GM21360 (cell line): ENCODE measurements around the gene SMTNL1.
A peak's percentile ranks its signal among the peaks of the same experiment; 100 is the strongest.

ENCODE experiments used
- ATAC-seq: cut with Tn5 transposase; IDR thresholded peaks from one replicate; pipeline ENCODE4 v1.9.1; 2021; ENCODE audit warnings: mild to moderate bottlenecking, moderate library complexity; ENCODE audit not compliant: unreplicated experiment

The SMTNL1 gene, protein sequence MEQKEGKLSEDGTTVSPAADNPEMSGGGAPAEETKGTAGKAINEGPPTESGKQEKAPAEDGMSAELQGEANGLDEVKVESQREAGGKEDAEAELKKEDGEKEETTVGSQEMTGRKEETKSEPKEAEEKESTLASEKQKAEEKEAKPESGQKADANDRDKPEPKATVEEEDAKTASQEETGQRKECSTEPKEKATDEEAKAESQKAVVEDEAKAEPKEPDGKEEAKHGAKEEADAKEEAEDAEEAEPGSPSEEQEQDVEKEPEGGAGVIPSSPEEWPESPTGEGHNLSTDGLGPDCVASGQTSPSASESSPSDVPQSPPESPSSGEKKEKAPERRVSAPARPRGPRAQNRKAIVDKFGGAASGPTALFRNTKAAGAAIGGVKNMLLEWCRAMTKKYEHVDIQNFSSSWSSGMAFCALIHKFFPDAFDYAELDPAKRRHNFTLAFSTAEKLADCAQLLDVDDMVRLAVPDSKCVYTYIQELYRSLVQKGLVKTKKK

DNA sequence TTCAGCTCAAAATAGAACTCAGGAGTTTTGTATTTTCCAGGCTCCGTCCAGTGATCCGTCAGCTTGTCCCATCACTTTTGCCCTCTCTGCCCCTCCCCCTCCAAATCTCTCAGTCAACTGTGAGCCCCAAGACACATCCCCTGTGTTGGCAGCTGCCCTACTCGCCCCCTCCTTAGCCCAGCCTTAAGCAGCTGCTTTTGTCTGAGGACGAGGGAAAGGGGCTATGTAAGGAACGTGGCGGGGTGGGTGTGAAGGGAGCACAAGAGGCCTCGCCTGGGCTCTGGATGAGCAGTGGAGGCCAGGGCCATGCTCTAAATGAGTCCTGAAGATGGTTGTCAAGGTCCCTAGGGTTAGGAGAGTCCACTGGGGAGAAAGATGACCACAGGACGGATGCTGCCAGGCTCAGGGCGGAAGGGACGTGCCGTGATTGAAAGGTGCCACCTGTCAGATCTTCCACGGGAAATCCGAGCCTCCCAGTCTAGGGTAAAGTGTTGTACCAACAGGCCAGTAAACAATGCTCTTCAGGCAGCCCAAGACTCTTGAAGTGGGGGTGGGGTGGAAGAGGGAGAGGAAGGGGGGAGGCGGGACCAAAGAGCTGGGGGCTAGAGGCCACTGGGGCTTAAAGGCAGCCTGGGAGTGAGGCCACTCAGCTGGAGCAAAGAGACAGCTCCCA, at the start of gene SMTNL1:
TSS of gene SMTNL1 (plus strand) at position 649 of the 673 bp plus-strand sequence. CDS start 5,048 bp downstream, outside the sequence.
- no peak for ATAC-seq

DNA sequence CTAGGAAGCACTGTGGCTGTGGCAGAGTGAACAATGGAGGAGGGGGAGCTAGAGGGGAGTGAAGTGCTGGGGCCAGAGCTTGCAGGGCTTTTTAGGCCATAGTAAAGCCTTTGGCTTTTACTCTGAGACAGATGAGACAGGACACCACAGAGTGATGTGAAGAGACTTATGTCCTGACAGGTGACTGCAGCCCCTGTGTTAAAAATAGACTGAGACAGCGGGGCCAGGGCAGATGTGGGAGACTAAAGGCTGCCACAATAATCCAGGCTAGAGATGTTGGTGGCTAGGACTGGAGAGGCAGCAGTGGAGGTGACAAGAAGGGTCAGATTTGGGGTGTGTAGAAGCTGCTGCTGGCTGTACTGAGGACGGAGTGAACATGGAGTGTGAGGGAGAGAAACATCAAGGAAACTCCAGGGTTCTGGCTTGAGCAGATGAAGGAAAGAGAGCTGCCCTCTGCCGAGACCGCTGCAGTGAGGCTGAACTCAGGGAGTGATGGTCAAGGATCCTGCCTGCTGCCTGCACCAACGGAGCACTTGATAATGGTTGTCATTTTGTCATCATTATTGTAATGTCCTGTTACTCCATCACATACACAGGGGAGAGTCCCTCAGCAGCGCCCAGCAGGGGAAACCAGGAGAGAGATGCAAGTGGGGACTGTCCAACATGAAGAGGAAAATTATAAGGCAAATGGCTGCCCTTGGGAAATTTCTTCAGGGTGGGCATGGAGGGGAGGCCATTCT, 49.3 kb upstream of the SMTNL1 start:
- ATAC-seq, result no peak

DNA sequence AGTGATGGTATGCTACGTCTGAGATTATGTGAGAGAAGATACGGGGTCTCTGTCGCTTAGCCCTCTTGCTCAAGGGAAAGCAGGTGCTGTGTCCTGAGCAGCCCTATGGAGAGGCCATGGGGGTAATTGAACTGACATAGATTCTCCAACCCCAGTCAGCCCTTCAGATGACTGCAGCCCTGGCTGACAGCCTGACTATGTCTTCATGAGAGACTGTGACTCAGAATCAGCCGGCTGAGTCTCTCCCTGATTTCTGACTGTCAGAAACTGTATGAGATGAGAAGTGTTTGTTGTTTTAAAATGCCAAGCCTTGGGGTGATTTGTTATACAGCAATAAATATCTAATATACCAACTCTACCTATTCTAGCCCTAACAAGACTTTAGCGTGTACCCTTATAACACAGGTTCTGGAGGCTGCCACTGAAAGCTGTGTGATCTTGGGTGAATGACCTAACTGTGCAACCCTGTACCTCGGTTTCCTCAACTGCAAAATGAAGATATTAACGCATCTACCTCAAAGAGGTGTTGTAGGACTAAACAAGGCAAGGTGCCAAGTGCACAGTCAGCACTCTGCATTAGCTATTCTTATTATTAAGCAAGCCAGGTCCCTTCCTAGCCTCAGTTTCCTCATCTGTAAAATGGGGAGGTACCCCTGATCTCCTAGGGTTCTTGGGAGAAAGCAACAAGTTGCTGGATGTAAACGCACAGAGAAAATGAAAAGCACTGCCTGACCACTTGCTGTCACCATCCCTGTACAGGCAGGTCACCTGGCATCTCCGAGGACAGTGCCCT, 46.7 kb upstream of the SMTNL1 start:
- no peak for ATAC-seq

DNA sequence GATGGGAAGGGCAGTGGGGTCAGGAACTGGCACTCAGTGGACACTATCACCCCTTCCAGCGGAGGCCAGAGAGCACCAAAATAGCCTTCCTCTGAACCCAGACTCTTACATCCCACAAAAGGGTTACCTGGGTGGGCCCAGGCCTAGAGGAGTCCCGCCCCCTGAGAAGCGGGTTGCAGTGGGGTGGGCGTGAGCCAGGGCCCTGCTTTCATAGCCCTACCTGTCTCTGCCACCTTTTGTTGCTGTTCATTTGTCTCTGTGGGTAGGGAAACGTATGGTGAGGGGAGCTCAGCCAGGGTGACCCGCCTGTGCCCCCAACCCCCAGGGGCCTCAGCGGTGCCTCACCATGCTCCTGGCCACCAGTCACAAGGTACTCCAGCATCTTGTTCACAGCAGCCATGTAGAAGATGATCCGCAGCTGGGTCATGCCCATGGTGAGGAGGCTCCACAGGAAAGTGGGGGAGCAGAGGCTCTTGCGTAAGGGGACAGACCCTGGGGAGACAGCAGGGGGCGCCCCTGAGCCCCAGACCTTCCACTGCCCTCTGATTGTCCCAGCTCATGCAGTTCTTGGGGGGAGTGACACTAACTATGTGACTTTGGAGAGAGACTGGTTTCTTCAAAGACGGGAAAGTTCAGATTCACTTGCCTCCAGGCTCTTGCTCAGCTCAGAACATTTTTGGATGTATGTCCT, 45.9 kb upstream of the SMTNL1 start:
- ATAC-seq, result no peak

DNA sequence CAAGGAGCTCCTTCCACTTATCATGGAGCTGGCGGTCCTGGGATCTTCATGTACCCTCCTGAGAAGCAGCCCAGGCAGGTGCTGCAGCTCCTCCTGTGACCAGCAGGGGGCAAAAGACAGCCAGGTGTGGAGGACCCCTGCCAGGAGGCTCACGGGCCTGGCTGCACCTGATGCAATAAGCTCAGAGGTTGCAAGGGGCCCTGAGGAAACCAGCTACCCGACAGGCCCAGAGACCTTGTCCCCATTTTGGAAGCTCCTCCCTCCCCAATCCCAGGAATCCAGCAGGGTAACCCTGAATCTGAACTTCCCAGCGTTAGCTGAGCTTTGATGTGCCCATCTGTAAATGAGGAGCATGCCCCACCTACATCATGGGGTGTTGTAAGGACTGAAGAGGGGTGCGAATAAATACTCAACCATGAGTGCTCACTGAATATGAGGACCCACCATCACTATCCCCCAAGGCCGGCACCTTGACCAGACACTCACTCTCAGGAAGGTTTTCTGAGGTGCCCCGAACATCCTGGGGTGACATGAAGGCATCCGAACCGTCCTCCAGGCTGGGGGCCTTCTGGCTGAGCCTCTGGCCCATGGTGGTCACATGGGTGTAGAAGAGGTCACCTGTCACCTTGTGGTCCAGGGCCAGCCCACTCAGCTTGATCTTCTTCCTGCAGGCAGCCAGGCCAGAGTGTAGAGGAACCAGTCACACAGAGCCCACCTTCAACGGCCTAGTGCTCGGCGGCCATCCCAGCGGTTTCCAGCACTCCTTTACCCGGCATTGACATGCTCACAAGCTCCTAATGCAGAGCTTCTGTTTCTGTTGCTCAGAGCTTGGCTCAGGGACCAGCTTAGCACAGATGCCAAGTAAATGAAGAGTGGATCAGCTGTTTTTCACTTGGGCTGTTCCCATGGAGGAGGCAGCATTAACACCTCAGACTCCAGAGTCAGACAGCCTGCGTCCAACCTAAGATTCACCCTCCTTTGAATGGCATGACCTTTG, 43.6 kb upstream of the SMTNL1 start:
- ATAC-seq, result peak; percentile 83

DNA sequence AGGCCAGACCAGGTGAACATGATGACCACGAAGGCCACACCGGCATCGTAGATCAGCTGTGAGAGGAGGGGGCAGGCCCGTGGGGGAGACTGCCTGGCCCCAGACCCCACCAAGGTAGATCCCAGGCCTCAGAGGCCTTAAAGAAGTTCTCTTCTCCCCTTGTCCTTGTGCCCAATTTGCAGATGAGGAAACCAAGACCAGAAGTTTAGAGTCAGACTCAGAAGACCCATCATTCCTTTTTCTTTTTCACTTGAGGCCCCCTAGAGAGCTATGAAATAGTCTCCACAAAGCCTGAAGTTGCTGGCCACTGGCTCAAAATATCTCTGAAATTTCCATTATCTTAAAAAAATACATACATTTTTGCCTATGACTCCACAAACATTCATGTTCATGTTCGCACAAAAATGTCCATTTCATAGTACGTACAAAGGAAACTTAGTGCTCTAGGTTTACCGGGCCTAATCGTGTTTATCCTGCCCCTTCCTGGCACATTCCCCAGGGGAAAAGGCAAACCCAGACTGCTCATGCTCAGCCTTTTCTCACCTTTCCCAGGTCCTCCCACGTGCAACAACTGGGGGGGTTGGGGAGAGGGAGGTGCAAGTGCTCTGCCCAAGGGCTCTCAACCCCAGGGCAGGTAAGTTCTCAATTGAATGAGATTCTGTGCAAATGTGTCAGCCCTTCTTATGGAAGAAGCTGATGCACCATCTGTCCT, 41.1 kb upstream of the SMTNL1 start:
- no peak for ATAC-seq

DNA sequence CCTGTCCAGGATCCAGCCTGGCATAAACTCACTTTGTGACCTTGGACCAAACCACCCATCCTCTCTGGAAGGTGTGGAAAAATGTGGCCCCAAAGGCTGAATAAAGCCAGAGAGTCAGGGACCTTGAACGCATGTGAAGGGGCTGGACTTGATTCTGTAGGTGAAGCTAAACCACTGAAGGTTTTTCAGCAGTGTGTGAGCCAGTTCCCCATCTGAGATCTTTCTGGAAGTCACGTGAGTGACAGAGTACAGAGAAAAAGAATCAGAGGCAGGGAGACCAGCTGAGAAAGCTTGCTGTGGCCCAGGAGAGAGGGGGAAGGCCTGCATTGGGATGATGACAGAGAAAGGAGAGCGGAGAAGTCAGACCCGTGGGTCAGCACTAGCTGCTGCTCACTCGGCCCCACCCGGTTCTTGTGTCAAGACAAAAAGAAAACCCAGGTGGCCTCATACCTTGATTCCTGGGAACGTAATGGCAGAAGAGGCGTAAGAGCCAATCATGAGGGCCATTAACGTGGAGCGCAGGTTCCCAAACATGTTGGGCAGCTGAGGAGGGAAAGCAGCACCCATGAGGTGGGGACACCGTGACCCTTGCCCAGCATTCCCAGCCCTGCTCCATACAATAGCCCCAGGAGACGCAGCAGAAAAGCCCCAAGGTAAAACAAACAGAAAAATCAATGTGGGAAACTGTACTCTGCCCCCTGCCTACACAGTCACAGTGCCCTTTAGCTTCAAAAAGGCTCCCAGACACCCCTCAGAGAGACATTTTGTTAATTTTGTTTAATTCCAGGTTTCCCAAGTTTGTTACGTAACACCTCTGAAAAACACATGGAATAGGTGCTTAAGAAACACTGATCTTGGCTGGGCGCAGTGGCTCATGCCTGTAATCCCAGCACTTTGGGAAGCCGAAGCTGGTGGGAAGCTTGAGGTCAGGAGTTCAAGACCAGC, 39.8 kb upstream of the SMTNL1 start:
- ATAC-seq, result no peak

DNA sequence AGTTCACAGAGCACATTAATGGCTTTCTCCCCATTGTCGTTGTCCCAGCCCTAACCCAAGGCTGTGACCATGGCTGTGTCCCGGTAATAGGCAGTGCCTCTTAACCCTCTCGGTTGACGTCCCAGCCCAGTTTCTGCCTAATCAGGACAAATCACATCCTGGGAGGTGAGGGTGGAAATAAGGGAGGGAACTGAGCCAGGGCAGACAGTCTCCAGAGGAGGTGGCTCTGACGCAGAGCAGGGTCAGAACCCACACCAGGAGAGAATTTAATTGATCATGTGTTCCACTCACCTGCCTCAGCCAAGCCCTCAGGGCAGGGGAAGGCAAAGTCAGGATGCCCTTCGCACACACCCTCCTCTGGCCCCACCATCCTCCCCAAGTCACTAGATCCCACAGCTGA, 38.9 kb upstream of the SMTNL1 start:
- no peak for ATAC-seq

DNA sequence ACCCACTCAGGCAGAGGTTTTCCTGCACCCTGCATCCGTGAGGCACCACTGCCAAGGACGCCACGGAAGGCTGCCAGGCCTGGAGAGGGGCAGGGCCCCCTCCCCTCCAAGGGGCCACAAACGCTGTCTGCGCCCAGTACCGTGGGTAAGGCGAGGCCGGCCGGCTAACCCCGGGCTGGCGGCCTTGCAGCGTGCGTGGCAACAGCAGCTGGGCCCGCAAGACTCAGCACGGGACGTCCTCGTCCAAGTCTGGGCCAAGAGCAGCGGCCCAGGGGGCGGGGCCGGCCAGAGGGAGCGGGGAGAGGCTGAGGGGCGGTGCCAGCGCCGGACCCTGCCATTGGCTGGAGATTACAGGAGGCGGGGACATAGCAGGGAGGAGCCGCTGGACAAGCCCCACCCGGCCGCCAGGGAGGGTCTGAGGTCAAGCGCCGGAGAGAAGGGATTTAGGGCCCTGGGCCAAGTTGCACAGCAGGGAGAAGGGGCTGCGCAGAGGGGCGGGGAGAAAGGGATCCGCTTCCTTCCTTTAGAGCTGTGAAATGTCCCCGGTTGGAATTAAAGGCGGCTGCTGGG, 37.9 kb upstream of the SMTNL1 start:
- ATAC-seq, result peak; percentile 95

DNA sequence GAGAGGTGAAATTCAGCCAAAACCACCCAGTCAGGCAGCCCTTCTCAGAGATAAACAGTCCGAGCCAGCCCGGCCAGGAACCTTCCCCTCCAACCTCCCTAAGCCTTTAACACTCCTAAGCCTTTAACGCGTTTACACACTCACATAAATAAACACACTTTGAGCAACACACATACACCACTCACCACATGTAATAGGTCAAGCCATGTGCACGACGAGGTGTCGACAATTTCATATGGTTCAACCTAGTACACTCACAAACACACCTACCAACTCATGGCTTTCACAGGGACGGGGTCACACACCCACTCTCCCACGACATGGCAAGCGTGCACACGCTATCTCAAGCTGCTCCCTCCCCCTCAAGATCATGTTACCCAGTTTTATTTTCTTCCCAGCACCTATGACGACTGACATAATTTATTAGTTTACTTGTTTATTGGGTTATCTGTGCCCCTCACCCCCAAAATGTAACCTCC, 37.4 kb upstream of the SMTNL1 start:
- ATAC-seq, result no peak

DNA sequence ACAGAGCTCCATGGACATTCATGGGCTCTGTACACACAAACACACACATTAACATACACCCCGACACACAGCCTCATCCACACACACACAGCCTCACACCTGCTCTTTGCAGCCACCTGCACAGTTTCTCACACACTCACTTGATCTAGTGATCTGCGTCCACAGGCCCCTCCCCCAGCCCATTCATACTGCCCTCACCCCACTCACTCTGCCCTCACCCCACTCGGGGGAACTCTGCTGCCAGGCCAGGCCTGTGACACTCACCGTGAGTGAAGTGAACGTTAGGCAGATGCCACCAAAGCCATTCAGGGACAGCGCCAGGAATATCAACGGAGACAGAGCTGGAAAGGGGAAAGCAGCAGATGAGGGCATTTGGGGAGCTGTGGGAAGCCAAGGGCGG, 36.9 kb upstream of the SMTNL1 start:
- no peak for ATAC-seq

DNA sequence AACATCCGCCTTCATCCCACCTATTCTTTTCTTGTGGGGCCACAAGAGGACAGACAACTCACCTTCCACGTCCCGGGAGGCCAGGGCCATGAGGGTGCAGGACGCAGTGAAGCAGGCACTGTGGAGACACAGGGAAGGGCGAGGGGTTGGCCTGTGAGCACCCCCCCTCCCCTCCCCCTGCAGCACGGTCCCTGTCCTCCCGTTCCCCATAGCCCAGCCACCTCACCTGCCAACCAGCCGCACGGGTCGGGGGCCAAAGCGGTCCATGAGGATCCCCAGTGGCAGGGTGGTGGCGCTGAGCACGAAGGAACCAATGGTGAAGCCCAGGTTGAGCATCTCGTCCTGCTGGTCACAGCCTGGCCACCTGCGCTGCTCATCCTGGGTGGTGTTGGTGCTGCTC, 36.5 kb upstream of the SMTNL1 start:
- ATAC-seq, result no peak

DNA sequence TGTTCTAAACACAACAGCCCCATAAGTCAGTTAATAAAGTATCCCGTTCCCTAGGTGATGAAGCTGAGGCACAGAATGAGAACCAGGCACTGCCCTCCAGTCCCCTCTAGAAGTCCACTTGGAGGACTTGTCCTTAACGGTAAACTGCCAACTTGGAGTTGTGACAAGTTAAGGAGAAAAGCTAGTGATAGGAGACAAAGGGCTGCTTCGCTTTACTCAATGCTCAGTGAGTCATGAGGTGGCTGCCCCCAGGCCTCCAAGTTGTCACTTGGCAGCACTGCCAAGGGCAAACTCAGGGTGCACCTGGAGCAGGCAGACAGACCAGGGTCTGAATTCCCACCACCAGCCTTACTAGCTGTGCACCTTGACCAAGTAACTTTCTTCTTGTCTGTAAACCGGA, 35.4 kb upstream of the SMTNL1 start:
- no peak for ATAC-seq

DNA sequence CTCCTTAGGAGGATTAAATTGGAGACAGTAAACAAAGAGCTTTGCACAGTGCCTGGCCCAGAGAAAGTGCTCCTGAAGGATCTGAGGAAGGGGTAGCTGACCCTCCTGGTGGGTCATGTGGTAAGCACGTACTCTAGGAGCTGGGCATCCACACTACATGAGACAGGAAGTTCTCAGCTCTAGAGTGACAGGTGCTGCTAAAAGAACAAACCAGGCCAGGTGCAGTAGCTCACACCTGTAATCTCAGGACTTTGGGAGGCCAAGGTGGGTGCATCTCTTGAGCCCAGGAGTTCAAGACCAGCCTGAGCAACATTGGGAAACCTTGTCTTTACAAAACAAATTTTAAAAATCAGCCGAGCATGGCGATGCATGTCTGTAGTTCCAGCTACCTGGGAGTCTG, 35.0 kb upstream of the SMTNL1 start:
- no peak for ATAC-seq

DNA sequence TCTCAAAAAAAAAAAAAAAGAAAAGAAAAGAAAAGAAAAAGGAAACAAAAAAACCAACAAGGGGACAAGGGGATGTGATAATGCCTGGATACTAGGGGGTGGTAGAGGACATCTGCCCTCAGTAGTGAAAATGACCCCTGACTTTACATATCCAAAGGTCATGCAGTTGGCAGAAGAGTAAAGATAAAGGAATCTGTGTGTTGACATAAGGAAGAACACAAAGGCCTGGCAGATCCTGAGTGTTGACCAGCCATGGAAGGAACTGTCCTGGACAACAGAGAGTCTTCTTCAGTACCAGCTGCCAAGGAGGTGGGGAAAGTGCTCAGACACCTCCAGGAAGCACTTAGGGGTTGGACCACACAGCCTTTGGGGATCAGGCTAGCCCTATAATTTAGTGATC, 34.5 kb upstream of the SMTNL1 start:
- ATAC-seq, result no peak

DNA sequence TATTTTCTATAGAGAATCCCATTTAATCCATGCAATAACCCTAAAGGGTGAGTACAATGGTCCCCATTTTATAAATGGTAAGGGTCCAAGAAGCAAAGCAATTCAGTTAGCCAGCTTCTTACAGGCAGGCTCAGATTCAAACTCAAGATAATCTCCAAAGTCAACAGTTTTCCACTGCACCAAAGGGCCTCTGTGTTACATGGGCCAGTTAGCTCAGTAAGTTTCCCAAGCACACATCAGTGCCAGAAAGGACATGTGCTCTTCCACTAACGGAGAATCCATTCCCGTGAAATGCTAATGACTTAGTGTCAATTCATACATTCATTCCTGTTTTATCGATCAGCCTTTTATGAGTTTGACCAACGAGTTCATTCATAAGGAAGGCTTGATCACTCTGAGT, 32.9 kb upstream of the SMTNL1 start:
- no peak for ATAC-seq

DNA sequence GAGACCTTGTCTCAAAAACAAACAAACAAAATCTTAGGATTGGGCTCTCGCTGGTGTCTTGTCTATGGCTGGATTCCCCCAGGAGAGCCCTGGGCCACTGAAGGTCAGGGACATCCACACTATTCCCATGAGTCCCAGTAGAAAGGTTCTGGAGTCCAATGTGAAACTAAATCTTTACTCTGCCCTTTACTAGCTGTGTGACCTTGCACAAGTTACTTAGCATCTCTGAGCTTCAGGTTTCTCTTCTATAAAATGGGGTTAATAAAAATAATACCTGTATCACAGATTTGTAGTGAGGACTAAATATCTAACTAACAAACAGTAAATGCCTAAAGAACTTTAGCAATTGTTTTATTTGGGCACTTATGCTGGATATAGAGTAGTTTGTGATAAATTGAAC, 30.9 kb upstream of the SMTNL1 start:
- ATAC-seq, result no peak
